GM21447 (cell line): ENCODE measurements around the gene HDAC8.

Source experiments
- ATAC-seq: cut with Tn5 transposase; IDR thresholded peaks from one replicate; pipeline ENCODE4 v1.9.1; 2021; ENCODE audit not compliant: unreplicated experiment

Gene HDAC8

GRCh38 chrX:72381439-72382201 is 191.0 kb downstream of the HDAC8 start:
- ATAC-seq = no peak

- ATAC-seq = no peak
Observed at GRCh38 chrX:72376124-72376523, 196.5 kb downstream of the HDAC8 start.

GRCh38 chrX:72373136-72373535 is 199.5 kb downstream of the HDAC8 start:
- no peak for ATAC-seq

GRCh38 chrX:72372735-72373134 is 199.9 kb downstream of the HDAC8 start:
- no peak for ATAC-seq

GRCh38 chrX:72371405-72371804 is 201.2 kb downstream of the HDAC8 start:
- no peak for ATAC-seq

- no peak for ATAC-seq
Observed at GRCh38 chrX:72368796-72369195, 203.8 kb downstream of the HDAC8 start.

- no peak for ATAC-seq
Observed at GRCh38 chrX:72367516-72367915, 205.1 kb downstream of the HDAC8 start.

GRCh38 chrX:72366701-72367454 is 205.8 kb downstream of the HDAC8 start:
- ATAC-seq = no peak

GRCh38 chrX:72366178-72366577 is 206.5 kb downstream of the HDAC8 start:
- ATAC-seq = no peak

- ATAC-seq = no peak
Observed at GRCh38 chrX:72365126-72365525, 207.5 kb downstream of the HDAC8 start.

- no peak for ATAC-seq
Observed at GRCh38 chrX:72360326-72360725, 212.3 kb downstream of the HDAC8 start.

- no peak for ATAC-seq
Observed at GRCh38 chrX:72358313-72358712, 214.3 kb downstream of the HDAC8 start.

- ATAC-seq = no peak
Observed at GRCh38 chrX:72352786-72353185, 219.9 kb downstream of the HDAC8 start.

- no peak for ATAC-seq
Observed at GRCh38 chrX:72351606-72352334, 220.9 kb downstream of the HDAC8 start.

- ATAC-seq = peak; percentile 95
Observed at GRCh38 chrX:72349190-72349589, 223.5 kb downstream of the HDAC8 start.

GRCh38 chrX:72348247-72348979 is 224.2 kb downstream of the HDAC8 start:
- ATAC-seq = no peak

- no peak for ATAC-seq
Observed at GRCh38 chrX:72347366-72347765, 225.3 kb downstream of the HDAC8 start.

GRCh38 chrX:72346302-72346949 is 226.2 kb downstream of the HDAC8 start:
- no peak for ATAC-seq

- ATAC-seq = no peak
Observed at GRCh38 chrX:72340626-72341025, 232.0 kb downstream of the HDAC8 start.

GRCh38 chrX:72340041-72340440 is 232.6 kb downstream of the HDAC8 start:
- ATAC-seq = no peak

- ATAC-seq = no peak
Observed at GRCh38 chrX:72330131-72330530, 242.5 kb downstream of the HDAC8 start.
